ENCODE measurements around the gene CSMD2. TPM values are rescaled to one million over a fixed set of nuclear protein-coding genes. Genes with fewer than 3 reads are reported as not detected.

CSMD2 gene
- total RNA-seq, 1 donor from 2014 or later = 2.1 TPM

GRCh38 chr1:33898881-33899280 is 266.1 kb downstream of the CSMD2 start:
- no peaks in the 10 kb centered on the region for H3K4me1 Mint-ChIP-seq (ENCODE audit: unreplicated experiment)
- no peak overlapping the region for H3K27ac Mint-ChIP-seq (ENCODE audit: unreplicated experiment)
- no peak for DNase-seq (ENCODE audit: low spot score)
- no peaks in the 10 kb centered on the region for H3K9me3 Mint-ChIP-seq (ENCODE audit: unreplicated experiment)
- no peaks in the 10 kb centered on the region for H3K27me3 Mint-ChIP-seq (ENCODE audit: unreplicated experiment)
- H3K36me3 Mint-ChIP-seq (ENCODE audit: low read depth, unreplicated experiment) = no peaks in the 10 kb centered on the region
- TF ChIP-seq CTCF (IDR thresholded peaks at IDR 0.05; ENCODE audit: unreplicated experiment) = no peak
- no peak overlapping the region for H3K4me3 Mint-ChIP-seq (ENCODE audit: unreplicated experiment)

GRCh38 chr1:33898406-33898805 is 266.6 kb downstream of the CSMD2 start:
- no peaks in the 10 kb centered on the region for H3K9me3 Mint-ChIP-seq (ENCODE audit: unreplicated experiment)
- no peaks in the 10 kb centered on the region for H3K27me3 Mint-ChIP-seq (ENCODE audit: unreplicated experiment)
- no peaks in the 10 kb centered on the region for H3K36me3 Mint-ChIP-seq (ENCODE audit: low read depth, unreplicated experiment)
- no peak overlapping the region for H3K27ac Mint-ChIP-seq (ENCODE audit: unreplicated experiment)
- no peaks in the 10 kb centered on the region for H3K4me1 Mint-ChIP-seq (ENCODE audit: unreplicated experiment)
- no peak for TF ChIP-seq CTCF (IDR thresholded peaks at IDR 0.05; ENCODE audit: unreplicated experiment)
- no peak overlapping the region for H3K4me3 Mint-ChIP-seq (ENCODE audit: unreplicated experiment)
- DNase-seq (ENCODE audit: low spot score) = no peak

GRCh38 chr1:33897092-33897725 is 267.8 kb downstream of the CSMD2 start:
- Mint-ChIP-seq H3K9me3 (ENCODE audit: unreplicated experiment) (no peaks in the 10 kb centered on the region), H3K27ac (ENCODE audit: unreplicated experiment) (no peak overlapping the region), H3K27me3 (ENCODE audit: unreplicated experiment) (no peaks in the 10 kb centered on the region), H3K36me3 (ENCODE audit: low read depth, unreplicated experiment) (no peaks in the 10 kb centered on the region), H3K4me3 (ENCODE audit: unreplicated experiment) (no peak overlapping the region), H3K4me1 (ENCODE audit: unreplicated experiment) (no peaks in the 10 kb centered on the region)
- no peak for DNase-seq (ENCODE audit: low spot score)
- TF ChIP-seq CTCF (IDR thresholded peaks at IDR 0.05; ENCODE audit: unreplicated experiment) = no peak

- Mint-ChIP-seq H3K4me1 (ENCODE audit: unreplicated experiment) (no peaks in the 10 kb centered on the region), H3K36me3 (ENCODE audit: low read depth, unreplicated experiment) (no peaks in the 10 kb centered on the region), H3K9me3 (ENCODE audit: unreplicated experiment) (no peaks in the 10 kb centered on the region), H3K4me3 (ENCODE audit: unreplicated experiment) (no peak overlapping the region), H3K27ac (ENCODE audit: unreplicated experiment) (no peak overlapping the region), H3K27me3 (ENCODE audit: unreplicated experiment) (no peaks in the 10 kb centered on the region)
- no peak for DNase-seq (ENCODE audit: low spot score)
- TF ChIP-seq CTCF (IDR thresholded peaks at IDR 0.05; ENCODE audit: unreplicated experiment) = no peak
These were observed 269.1 kb downstream of the CSMD2 start for GRCh38 chr1:33895976-33896375.

- Mint-ChIP-seq H3K27ac (ENCODE audit: unreplicated experiment) (no peak overlapping the region), H3K4me1 (ENCODE audit: unreplicated experiment) (no peaks in the 10 kb centered on the region), H3K27me3 (ENCODE audit: unreplicated experiment) (no peaks in the 10 kb centered on the region), H3K9me3 (ENCODE audit: unreplicated experiment) (no peaks in the 10 kb centered on the region), H3K4me3 (ENCODE audit: unreplicated experiment) (no peak overlapping the region), H3K36me3 (ENCODE audit: low read depth, unreplicated experiment) (no peaks in the 10 kb centered on the region)
- DNase-seq (ENCODE audit: low spot score) = no peak
- no peak for TF ChIP-seq CTCF (IDR thresholded peaks at IDR 0.05; ENCODE audit: unreplicated experiment)
These were observed 269.6 kb downstream of the CSMD2 start for GRCh38 chr1:33895396-33895795.

Measured in endothelial cell (in vitro differentiated cells).